ENCODE results near the gene FIGNL2. TPM values are rescaled to one million over a fixed set of nuclear protein-coding genes. Genes with fewer than 3 reads are reported as not detected.

The FIGNL2 gene
- total RNA-seq, 1 donor from 2014 or later: 0.69 TPM

DNA sequence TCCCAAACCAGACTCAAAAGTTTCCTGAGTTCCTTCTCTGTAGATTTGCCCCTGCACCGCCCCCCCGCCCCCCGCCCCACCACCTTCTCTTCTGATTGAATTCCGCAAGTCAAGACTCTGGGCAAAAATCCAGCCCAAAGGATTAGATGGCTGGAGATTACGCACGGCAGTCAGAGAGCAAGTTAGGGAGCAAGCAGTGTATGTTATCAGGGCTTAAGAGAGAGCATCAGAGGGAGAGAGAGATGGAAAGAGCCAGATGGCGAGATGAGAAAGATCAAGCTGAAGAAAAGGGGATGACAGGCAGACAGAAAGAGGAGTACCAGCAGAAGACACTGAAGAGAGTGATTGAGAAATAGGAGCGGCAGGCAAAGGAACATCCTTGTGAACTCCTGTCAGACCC is 25.5 kb upstream of the FIGNL2 start:
- H3K27me3 Mint-ChIP-seq: peaks cover 27% of the 10 kb centered on the region
- intact Hi-C loops (cut with micrococcal nuclease): loop anchor here (5.0 to 10.0 kb wide), 2 partner anchors 62 to 101 kb away; a partner anchor contains a TSS
- no peak for ATAC-seq (ENCODE audit: low read depth)
- CTCF ChIA-PET: interaction anchor here (2.0 kb wide), 1 partner anchor 10 kb away, joined by 12 read pairs; no protein-coding TSS in a partner anchor
- no peak overlapping the region for H3K27ac Mint-ChIP-seq
- H3K4me3 Mint-ChIP-seq: no peak overlapping the region
- POLR2A ChIA-PET: no interaction called here
- TF ChIP-seq CTCF (IDR thresholded peaks at IDR 0.05): no peak
- DNase-seq: no peak
- no peaks in the 10 kb centered on the region for H3K36me3 Mint-ChIP-seq (ENCODE audit: low read depth)
- no peaks in the 10 kb centered on the region for H3K4me1 Mint-ChIP-seq
- H3K9me3 Mint-ChIP-seq: no peaks in the 10 kb centered on the region

DNA sequence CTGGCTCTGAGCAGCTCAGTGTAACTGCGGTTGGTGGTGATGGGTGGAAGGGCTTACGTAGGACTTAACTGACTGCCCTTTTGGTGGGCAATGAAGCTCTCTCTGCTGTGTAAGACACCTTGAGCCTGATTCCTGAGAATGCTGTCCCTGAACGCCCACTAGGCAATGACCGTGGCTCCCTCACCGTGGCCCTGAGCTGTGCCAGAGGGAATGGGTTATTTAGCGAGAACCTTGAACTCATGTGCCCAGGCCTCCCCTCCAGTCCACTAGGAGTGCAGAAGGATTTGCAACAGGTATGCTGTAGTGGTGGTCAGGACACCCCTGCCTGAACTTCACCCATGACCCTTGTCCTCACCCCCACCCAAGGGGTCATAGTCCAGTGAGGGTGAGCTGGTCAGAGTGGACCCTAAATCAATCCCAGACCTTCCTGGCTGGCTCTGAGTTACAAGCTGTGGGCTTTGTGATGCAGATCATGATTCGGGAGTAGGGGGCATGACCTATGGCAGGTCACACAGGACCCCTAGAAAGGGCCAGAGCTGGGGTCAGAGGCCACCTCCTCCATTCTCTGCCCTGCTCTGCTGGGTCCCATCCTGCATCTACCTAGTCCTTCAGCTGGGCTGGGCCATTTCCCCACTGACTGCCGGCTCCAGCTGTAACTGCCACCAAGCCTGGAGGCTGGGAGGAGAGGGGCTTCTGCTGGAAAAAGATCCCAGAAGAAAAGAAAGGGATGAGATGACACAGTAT is 24.9 kb upstream of the FIGNL2 start:
- no peak overlapping the region for H3K27ac Mint-ChIP-seq
- no peak for ATAC-seq (ENCODE audit: low read depth)
- no peak for DNase-seq
- TF ChIP-seq CTCF (IDR thresholded peaks at IDR 0.05): no peak
- no peaks in the 10 kb centered on the region for H3K9me3 Mint-ChIP-seq
- peaks cover 6% of the 10 kb centered on the region for H3K4me1 Mint-ChIP-seq
- ChIA-PET CTCF (no interaction called here), POLR2A (no interaction called here)
- no peak overlapping the region for H3K4me3 Mint-ChIP-seq
- peaks cover 32% of the 10 kb centered on the region for H3K27me3 Mint-ChIP-seq
- H3K36me3 Mint-ChIP-seq (ENCODE audit: low read depth): no peaks in the 10 kb centered on the region
- intact Hi-C loops (cut with micrococcal nuclease): loop anchor here (5.0 to 10.0 kb wide), 2 partner anchors 61 to 101 kb away; a partner anchor contains a TSS

DNA sequence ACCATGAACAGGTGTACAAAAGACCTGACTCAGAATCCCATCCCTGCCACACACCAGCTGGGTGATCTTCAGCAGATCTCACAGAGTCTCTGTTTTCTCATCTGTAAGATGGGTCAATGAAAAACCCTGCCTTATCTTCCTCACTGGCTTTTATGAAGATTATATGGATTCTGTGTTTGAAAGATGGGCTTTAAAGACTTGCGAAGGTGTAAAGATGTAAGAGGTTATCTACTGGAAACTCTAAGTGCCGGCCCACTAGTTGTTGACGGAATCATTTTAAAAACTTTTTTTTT is 24.1 kb upstream of the FIGNL2 start:
- Mint-ChIP-seq H3K9me3 (no peaks in the 10 kb centered on the region), H3K27ac (no peak overlapping the region), H3K27me3 (peaks cover 38% of the 10 kb centered on the region), H3K4me3 (no peak overlapping the region), H3K36me3 (ENCODE audit: low read depth) (no peaks in the 10 kb centered on the region), H3K4me1 (peaks cover 10% of the 10 kb centered on the region)
- TF ChIP-seq CTCF (IDR thresholded peaks at IDR 0.05): no peak
- no peak for ATAC-seq (ENCODE audit: low read depth)
- CTCF ChIA-PET: no interaction called here
- no peak for DNase-seq
- intact Hi-C loops (cut with micrococcal nuclease): loop anchor here (5.0 to 10.0 kb wide), 2 partner anchors 60 to 102 kb away; a partner anchor contains a TSS
- POLR2A ChIA-PET: no interaction called here

- Mint-ChIP-seq H3K27ac (no peak overlapping the region), H3K27me3 (peaks cover 43% of the 10 kb centered on the region), H3K9me3 (no peaks in the 10 kb centered on the region), H3K4me3 (no peak overlapping the region), H3K36me3 (ENCODE audit: low read depth) (no peaks in the 10 kb centered on the region), H3K4me1 (peaks cover 10% of the 10 kb centered on the region)
- CTCF ChIA-PET: no interaction called here
- DNase-seq (no peak), ATAC-seq (ENCODE audit: low read depth) (no peak)
- POLR2A ChIA-PET: no interaction called here
- no peak for TF ChIP-seq CTCF (IDR thresholded peaks at IDR 0.05)
- intact Hi-C loops (cut with micrococcal nuclease): loop anchor here (5.0 to 10.0 kb wide), 2 partner anchors 60 to 103 kb away; a partner anchor contains a TSS
Measured at GRCh38 chr12:51871918-51872688, 23.6 kb upstream of the FIGNL2 start.

DNA sequence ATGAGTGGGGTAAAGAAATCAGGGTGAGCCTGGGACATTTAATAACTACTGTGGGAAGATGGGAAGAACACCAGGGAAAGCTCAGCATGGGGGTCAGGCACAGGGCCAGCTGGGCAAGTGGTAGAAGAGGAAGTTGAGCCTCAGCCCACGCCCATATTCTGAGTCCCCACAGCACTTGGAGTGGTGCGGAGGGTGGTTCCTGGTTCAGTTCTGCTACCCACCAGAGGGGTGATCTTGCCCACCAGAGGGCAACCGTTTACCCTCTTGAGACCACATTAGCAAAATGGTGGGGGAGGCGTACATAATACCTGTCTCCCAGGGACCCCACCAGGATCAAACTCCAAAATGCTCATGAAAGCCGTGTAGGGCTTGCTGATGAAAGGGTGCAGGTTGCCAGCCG is 22.6 kb upstream of the FIGNL2 start:
- CTCF ChIA-PET: no interaction called here

More for the DNA sequence above, 22.6 kb upstream of the FIGNL2 start:
- intact Hi-C loops (cut with micrococcal nuclease): loop anchor here (5.0 to 10.0 kb wide), 2 partner anchors 59 to 104 kb away; a partner anchor contains a TSS
- H3K4me3 Mint-ChIP-seq: no peak overlapping the region
- no peak for ATAC-seq (ENCODE audit: low read depth)
- TF ChIP-seq CTCF (IDR thresholded peaks at IDR 0.05): no peak
- POLR2A ChIA-PET: no interaction called here
- no peaks in the 10 kb centered on the region for H3K9me3 Mint-ChIP-seq
- DNase-seq: no peak
- H3K27me3 Mint-ChIP-seq: peaks cover 46% of the 10 kb centered on the region
- H3K4me1 Mint-ChIP-seq: peaks cover 10% of the 10 kb centered on the region
- H3K36me3 Mint-ChIP-seq (ENCODE audit: low read depth): no peaks in the 10 kb centered on the region
- H3K27ac Mint-ChIP-seq: no peak overlapping the region
